IMR-90 (cell line): ENCODE results near the gene CDC42EP2. TPM values are rescaled to one million over a fixed set of nuclear protein-coding genes. Genes with fewer than 3 reads are reported as not detected.

Experiments used
- ATAC-seq: fragments of 200-7000 bp; cut with Tn5 transposase; 2 replicates; pipeline ENCODE4 v1.9.1; 2020; ENCODE audit warnings: low read depth, mild to moderate bottlenecking, moderate library complexity
- BruUV-seq: library from RNA; stranded (reverse); fragments of 400-500 nt; replicated peaks from 2 replicates; lab custom pipeline; 2021; lab: Mats Ljungman, UMichigan
- CTCF ChIA-PET: fragments of 300-600 bp; formaldehyde crosslinking; extraction: SDS; loops from one replicate; lab custom pipeline; 2021; ENCODE audit warnings: antibody characterized with exemption; lab: Yijun Ruan, JAX
- POLR2A ChIA-PET: fragments of 300-600 bp; sonication (Branson Sonifier 250); formaldehyde crosslinking; loops from one replicate; lab custom pipeline; 2022; ENCODE audit warnings: antibody characterized with exemption; ENCODE audit not compliant: unreplicated experiment; lab: Charles Lee
- DNase-seq: peaks from one replicate; pipeline ENCODE4 v3.0.0; 2013
- H2AFZ ChIP-seq: replicated peaks from 2 replicates; pipeline ENCODE3; 2013; ENCODE audit warnings: low read length, mild to moderate bottlenecking; ENCODE audit not compliant: poor library complexity
- H2AK5ac ChIP-seq: 2 replicates; pipeline ENCODE4 v1.6.1; 2013; ENCODE audit warnings: low read depth, low read length, inconsistent platforms
- H2AK9ac ChIP-seq: replicated peaks from 2 replicates; pipeline ENCODE3; 2013; ENCODE audit warnings: mild to moderate bottlenecking, low read depth, low read length, moderate library complexity; ENCODE audit not compliant: poor library complexity
- H2BK120ac ChIP-seq: 2 replicates; pipeline ENCODE4 v1.6.1; 2013; ENCODE audit warnings: low read depth, low read length, inconsistent platforms
- H2BK15ac ChIP-seq: 3 replicates; pipeline ENCODE4 v1.6.1; 2013; ENCODE audit warnings: low read depth, low read length, inconsistent platforms
- H2BK20ac ChIP-seq: 2 replicates; pipeline ENCODE4 v1.6.1; 2013; ENCODE audit warnings: low read depth, mild to moderate bottlenecking, inconsistent platforms, low read length, moderate library complexity
- H2BK5ac ChIP-seq: 2 replicates; pipeline ENCODE4 v1.6.1; 2013; ENCODE audit warnings: mild to moderate bottlenecking, low read depth, low read length, inconsistent platforms; ENCODE audit not compliant: poor library complexity, severe bottlenecking
- H3K14ac ChIP-seq: replicated peaks from 2 replicates; pipeline ENCODE4 v1.6.1; 2013; ENCODE audit warnings: low read depth, low read length, inconsistent platforms
- H3K18ac ChIP-seq: 2 replicates; pipeline ENCODE4 v1.6.1; 2013; ENCODE audit warnings: low read depth, low read length, control low read depth
- H3K23ac ChIP-seq: 2 replicates; pipeline ENCODE4 v1.6.1; 2013; ENCODE audit warnings: low read depth, low read length, inconsistent platforms
- H3K27ac ChIP-seq: 2 replicates; pipeline ENCODE4 v1.5.1; 2013; ENCODE audit warnings: mild to moderate bottlenecking, control low read depth, low read length; ENCODE audit not compliant: insufficient read depth
- H3K27me3 ChIP-seq: 2 replicates; pipeline ENCODE4 v1.6.1; 2013; ENCODE audit warnings: low read length; ENCODE audit not compliant: control insufficient read depth, insufficient read depth
- H3K36me3 ChIP-seq: 2 replicates; pipeline ENCODE4 v1.6.1; 2013; ENCODE audit warnings: low read length, mixed read lengths; ENCODE audit not compliant: control insufficient read depth, insufficient read depth
- H3K4ac ChIP-seq: 2 replicates; pipeline ENCODE4 v1.6.1; 2013; ENCODE audit warnings: low read depth, low read length, inconsistent platforms
- H3K4me1 ChIP-seq: 2 replicates; pipeline ENCODE4 v1.6.1; 2013; ENCODE audit warnings: low read length, mixed read lengths; ENCODE audit not compliant: control insufficient read depth, insufficient read depth
- H3K4me2 ChIP-seq: 2 replicates; pipeline ENCODE4 v1.6.1; 2013; ENCODE audit warnings: low read depth, mild to moderate bottlenecking, control low read depth, low read length, moderate library complexity
- H3K4me3 ChIP-seq: 2 replicates; pipeline ENCODE4 v1.5.1; 2013; ENCODE audit warnings: low read depth, mild to moderate bottlenecking, control low read depth, low read length, moderate library complexity; ENCODE audit not compliant: insufficient read depth
- H3K56ac ChIP-seq: 2 replicates; pipeline ENCODE4 v1.6.1; 2013; ENCODE audit warnings: low read length, inconsistent platforms; ENCODE audit not compliant: insufficient read depth; ENCODE audit errors: extremely low read depth
- H3K79me1 ChIP-seq, 2 experiments: 2 replicates each; pipeline ENCODE4 v1.6.1; 2013; ENCODE audit warnings: low read length in 2 of 2, inconsistent platforms in 1 of 2, low read depth in 1 of 2
- H3K9ac ChIP-seq: 2 replicates; pipeline ENCODE4 v1.6.1; 2013; ENCODE audit warnings: low read depth, low read length, control low read depth
- H3K9me1 ChIP-seq: 2 replicates; pipeline ENCODE4 v1.6.1; 2013; ENCODE audit warnings: low read length, inconsistent platforms; ENCODE audit not compliant: insufficient read depth
- H3K9me3 ChIP-seq: 2 replicates; pipeline ENCODE4 v1.6.1; 2013; ENCODE audit warnings: low read length; ENCODE audit not compliant: control insufficient read depth, insufficient read depth
- H4K20me1 ChIP-seq: 2 replicates; pipeline ENCODE4 v1.6.1; 2013; ENCODE audit warnings: low read length, inconsistent platforms; ENCODE audit not compliant: insufficient read depth
- H4K5ac ChIP-seq: 2 replicates; pipeline ENCODE4 v1.6.1; 2013; ENCODE audit warnings: mild to moderate bottlenecking, low read depth, low read length, control low read depth
- H4K8ac ChIP-seq, 2 experiments: 2 replicates each; pipeline ENCODE4 v1.6.1; 2013; ENCODE audit warnings: low read depth in 2 of 2, low read length in 2 of 2, control low read depth in 1 of 2, inconsistent platforms in 1 of 2
- H4K91ac ChIP-seq: 2 replicates; pipeline ENCODE4 v1.6.1; 2013; ENCODE audit warnings: low read depth, low read length, inconsistent platforms; ENCODE audit not compliant: insufficient read depth
- MAFK ChIP-seq: IDR thresholded peaks from 2 replicates; pipeline ENCODE4 v1.6.1; 2012; ENCODE audit warnings: low read depth, low read length, improper control_type of control experiment
- MAZ ChIP-seq: IDR thresholded peaks from 2 replicates; pipeline ENCODE4 v1.6.1; 2012; ENCODE audit warnings: low read depth, mild to moderate bottlenecking, low read length, improper control_type of control experiment, moderate library complexity, borderline replicate concordance
- USF2 ChIP-seq: fragments of 150-350 bp; IDR thresholded peaks from 2 replicates; pipeline ENCODE4 v1.6.1; 2017; ENCODE audit warnings: mild to moderate bottlenecking, antibody characterized with exemption, low read length, low read depth
- WGBS, 2 experiments: methylation state at CpG; one replicate each; pipeline versions ENCODE4 v1.1.5 to v1.1.7; 2013; ENCODE audit warnings: missing lambda C conversion rate in 2 of 2; ENCODE audit not compliant: insufficient read length in 1 of 2; ENCODE audit errors: extremely low coverage in 2 of 2; 5-methylcytosine and 5-hydroxymethylcytosine counted together
- dilution Hi-C: fragments of 300-500 bp; cut with HindIII; formaldehyde crosslinking; loops from one replicate; pipeline ENCODE4 v1.14.3; 2018; ENCODE audit warnings: low sequenced_read_pairs; ENCODE audit not compliant: unreplicated experiment
- in situ Hi-C: fragments of 300-500 bp; cut with MboI; formaldehyde crosslinking; loops from 3 replicates; pipeline ENCODE4 v1.14.3; 2019; ENCODE audit warnings: low sequenced_read_pairs, inconsistent platforms, mixed read lengths
- intact Hi-C: fragments of 100-400 bp; cut with micrococcal nuclease; formaldehyde crosslinking; loops from 2 replicates; pipeline ENCODE4 v1.10.0; 2022
- polyA plus RNA-seq, 3 experiments: library from polyadenylated mRNA; depleted of rRNA; stranded (reverse); fragments of >200 nt; gene quantifications; 2 replicates each; pipeline ENCODE4 v1.2.3, GENCODE V29; 2012; ENCODE audit warnings: low replicate concordance in 1 of 3
- total RNA-seq: library from RNA; depleted of rRNA; stranded (reverse); fragments of >200 nt; gene quantifications from 2 replicates; pipeline ENCODE4 v1.2.3, GENCODE V29; 2012

Gene CDC42EP2
- total and polyA plus RNA-seq, 2 of the 4 experiments (the other 2 are of a cell fraction), result 5.2 to 27.5 TPM

- Histone ChIP-seq H3K14ac (peak overlapping the region; percentile 96), H2AK5ac (peak overlapping the region; percentile 100), H3K79me1 (peaks cover 7 to 55% of the 10 kb centered on the region in 2 experiments; a peak in 3 of 4 replicates), H3K18ac (peak overlapping the region; percentile 85), H3K36me3 (no peaks in the 10 kb centered on the region), H2BK20ac (peak overlapping the region; percentile 96), H3K4ac (peak overlapping the region; percentile 97), H3K4me3 (no peak overlapping the region), H3K9me3 (no peaks in the 10 kb centered on the region), H2BK120ac (peak overlapping the region; percentile 96), H4K20me1 (peaks cover 15% of the 10 kb centered on the region), H3K56ac (no peak overlapping the region), H2AK9ac (peak overlapping the region; percentile 99), H3K4me2 (peak overlapping the region; percentile 8; the same call in 1 of the 2 replicates), H4K5ac (peak overlapping the region; percentile 85), H2AFZ (peak overlapping the region; percentile 94), H3K9me1 (peaks cover 52% of the 10 kb centered on the region), H4K91ac (peak overlapping the region; percentile 96), H3K23ac (peak overlapping the region; percentile 97), H4K8ac (peak overlapping the region; percentile 83 to 90; a peak in 3 of 4 replicates), H2BK15ac (peak overlapping the region; percentile 88; the same call in 2 of the 3 replicates), H3K4me1 (peaks cover 54% of the 10 kb centered on the region), H3K27ac (peak overlapping the region; percentile 57), H2BK5ac (peak overlapping the region; percentile 75), H3K27me3 (no peaks in the 10 kb centered on the region), H3K9ac (0 out of 2 replicates have a peak overlapping the region, but pooled peaks have one; percentile 3)
- WGBS, 2 experiments, result 48% methylated on average over 10 of the region's 12 CpGs; no CpG with 5 or more reads in 1 of the 2 experiments
- in situ Hi-C loops (no loop called here), intact Hi-C loops (no loop called here), dilution Hi-C loops (no loop called here)
- ATAC-seq, result peak; percentile 80
- no TSS peak for BruUV-seq
- CTCF ChIA-PET, result no interaction called here
- TF ChIP-seq MAFK (peak; percentile 96), MAZ (peak; percentile 39; the same call in 1 of the 2 replicates), USF2 (no peak)
- DNase-seq, result peak; percentile 50
- POLR2A ChIA-PET, result interaction anchor here (1.4 to 1.5 kb wide), 2 partner anchors 9 to 15 kb away, joined by 5 to 11 read pairs; no protein-coding TSS in a partner anchor
Observed at GRCh38 chr11:65301491-65302329, 13.0 kb upstream of the CDC42EP2 start.
